GM12878 (cell line): ENCODE results near the gene CCL2. TPM values are rescaled to one million over a fixed set of nuclear protein-coding genes. Genes with fewer than 3 reads are reported as not detected.

Experiments
- ATAC-seq: fragments of 200-7000 bp; cut with Tn5 transposase; 3 replicates; pipeline ENCODE4 v1.9.1; 2020; ENCODE audit warnings: mild to moderate bottlenecking, moderate library complexity
- BruUV-seq: library from RNA; stranded (reverse); fragments of 400-500 nt; replicated peaks from 2 replicates; lab custom pipeline; 2021; lab: Mats Ljungman, UMichigan
- CTCF ChIA-PET: fragments of 300-600 bp; sonication (Branson Sonifier 250); formaldehyde crosslinking; extraction: SDS; loops from one replicate; lab custom pipeline; 2021; ENCODE audit warnings: inconsistent platforms; lab: Yijun Ruan, JAX
- POLR2A ChIA-PET: fragments of 350-600 bp; formaldehyde crosslinking; extraction: SDS; loops from one replicate; lab custom pipeline; 2021; ENCODE audit warnings: inconsistent platforms; lab: Charles Lee
- RAD21 ChIA-PET: fragments of 300-600 bp; sonication (Branson Sonifier 250); formaldehyde crosslinking; loops from one replicate; lab custom pipeline; 2023; ENCODE audit warnings: antibody characterized with exemption; ENCODE audit not compliant: unreplicated experiment; lab: Charles Lee
- SMC1A ChIA-PET: fragments of 300-600 bp; sonication (Branson Sonifier 250); formaldehyde crosslinking; loops from one replicate; lab custom pipeline; 2023; ENCODE audit not compliant: unreplicated experiment, uncharacterized antibody; lab: Charles Lee
- DNase-seq: peaks from one replicate; pipeline ENCODE4 v3.0.0-alpha.2; 2011; ENCODE audit warnings: low read depth, low spot score
- FAIRE-seq: peaks from 3 replicates; lab custom pipeline; 2011; peaks lifted over from hg19 to GRCh38; lab: Jason Lieb, UNC
- H2AFZ ChIP-seq: 2 replicates; pipeline ENCODE4 v1.6.0; 2011; ENCODE audit warnings: low read depth, low read length, control low read depth; ENCODE audit not compliant: control insufficient read depth
- H3K27ac ChIP-seq: 2 replicates; pipeline ENCODE4 v1.5.1; 2011; ENCODE audit warnings: control low read depth; ENCODE audit not compliant: control insufficient read depth, insufficient read depth
- H3K27me3 ChIP-seq, 2 experiments: replicated peaks in 1 of 2; 2 replicates each; pipeline versions ENCODE4 v1.6.0 to v1.6.1; 2011; ENCODE audit warnings: low read length in 1 of 2; ENCODE audit not compliant: control insufficient read depth in 2 of 2, insufficient read depth in 2 of 2
- H3K36me3 ChIP-seq, 2 experiments: 2 replicates each; pipeline ENCODE4 v1.5.1; 2011; ENCODE audit warnings: low read length in 1 of 2; ENCODE audit not compliant: control insufficient read depth in 2 of 2, insufficient read depth in 2 of 2
- H3K4me1 ChIP-seq: 2 replicates; pipeline ENCODE4 v1.6.1; 2011; ENCODE audit warnings: mild to moderate bottlenecking, low read length, moderate library complexity, mixed read lengths; ENCODE audit not compliant: control insufficient read depth, insufficient read depth
- H3K4me2 ChIP-seq: 2 replicates; pipeline ENCODE4 v1.6.0; 2011; ENCODE audit warnings: control low read depth; ENCODE audit not compliant: control insufficient read depth, insufficient read depth
- H3K4me3 ChIP-seq: fragments of 200-600 bp; sonication (generic); 2 replicates; pipeline ENCODE4 v1.5.1; 2016
- H3K79me2 ChIP-seq: 2 replicates; pipeline ENCODE4 v1.6.0; 2011; ENCODE audit warnings: low read length; ENCODE audit not compliant: control insufficient read depth, insufficient read depth
- H3K9ac ChIP-seq: 2 replicates; pipeline ENCODE4 v1.8.0; 2011; ENCODE audit warnings: low read length, control low read depth, mixed read lengths; ENCODE audit not compliant: control insufficient read depth, insufficient read depth
- H3K9me3 ChIP-seq: replicated peaks from 3 replicates; pipeline ENCODE4 v1.5.1; 2011; ENCODE audit warnings: mild to moderate bottlenecking, low read length; ENCODE audit not compliant: control insufficient read depth, insufficient read depth
- H4K20me1 ChIP-seq: 2 replicates; pipeline ENCODE4 v1.6.0; 2011; ENCODE audit not compliant: control insufficient read depth, insufficient read depth
- CBX5 ChIP-seq: sonication (generic); IDR thresholded peaks from 2 replicates; pipeline ENCODE4 v1.6.1; 2016; ENCODE audit warnings: low read depth, moderate library complexity, mild to moderate bottlenecking, inconsistent platforms
- E4F1 ChIP-seq: fragments of 450-650 bp; IDR thresholded peaks from 2 replicates; pipeline ENCODE4 v1.6.1; 2018; ENCODE audit warnings: borderline replicate concordance, mild to moderate bottlenecking; ENCODE audit not compliant: partially characterized antibody
- FOXM1 ChIP-seq: IDR thresholded peaks from 2 replicates; pipeline ENCODE4 v1.6.1; 2012; ENCODE audit warnings: low read depth, mild to moderate bottlenecking, inconsistent platforms, low read length, moderate library complexity
- HCFC1 ChIP-seq: fragments of 150-350 bp; IDR thresholded peaks from 2 replicates; pipeline ENCODE4 v1.6.1; 2014; ENCODE audit warnings: low read length
- HDAC2 ChIP-seq: fragments of 200-600 bp; sonication (generic); IDR thresholded peaks from 2 replicates; pipeline ENCODE4 v1.6.1; 2017
- IKZF2 ChIP-seq, 2 experiments: fragments of 450-650 bp; IDR thresholded peaks; 2 replicates each; pipeline ENCODE4 v1.6.1; 2017; ENCODE audit warnings: mild to moderate bottlenecking in 2 of 2, moderate library complexity in 2 of 2
- KDM1A ChIP-seq: fragments of 200-600 bp; sonication (generic); IDR thresholded peaks from 2 replicates; pipeline ENCODE4 v1.6.1; 2016; ENCODE audit warnings: borderline replicate concordance
- MLLT1 ChIP-seq: fragments of 450-650 bp; IDR thresholded peaks from 2 replicates; pipeline ENCODE4 v1.6.1; 2016; ENCODE audit warnings: mild to moderate bottlenecking
- MYB ChIP-seq: fragments of 150-350 bp; IDR thresholded peaks from 2 replicates; pipeline ENCODE4 v1.6.1; 2014; ENCODE audit warnings: mild to moderate bottlenecking, low read depth, low read length, borderline replicate concordance
- POLR2AphosphoS2 ChIP-seq: IDR thresholded peaks from 2 replicates; pipeline ENCODE4 v1.6.1; 2011; ENCODE audit warnings: low read depth, mild to moderate bottlenecking, low read length, improper control_type of control experiment, moderate library complexity
- SIN3A ChIP-seq: IDR thresholded peaks from 2 replicates; pipeline ENCODE4 v1.6.1; 2012; ENCODE audit warnings: low read depth, low read length, improper control_type of control experiment
- SMAD1 ChIP-seq: fragments of 450-650 bp; IDR thresholded peaks from 2 replicates; pipeline ENCODE4 v1.6.1; 2018; ENCODE audit warnings: mild to moderate bottlenecking, low read depth; ENCODE audit not compliant: partially characterized antibody
- SREBF1 ChIP-seq: IDR thresholded peaks from 2 replicates; pipeline ENCODE4 v1.6.1; 2012; ENCODE audit warnings: mild to moderate bottlenecking, low read length
- STAT3 ChIP-seq: IDR thresholded peaks from 2 replicates; pipeline ENCODE4 v1.6.1; 2011; ENCODE audit warnings: low read depth, low read length, improper control_type of control experiment
- YBX1 ChIP-seq: fragments of 450-650 bp; IDR thresholded peaks from 2 replicates; pipeline ENCODE4 v1.6.1; 2016; ENCODE audit warnings: antibody characterized with exemption
- ZBED1 ChIP-seq: IDR thresholded peaks from 2 replicates; pipeline ENCODE4 v1.6.1; 2016; ENCODE audit warnings: borderline replicate concordance
- WGBS: methylation state at CpG from one replicate; pipeline ENCODE4 v1.1.6; 2016; ENCODE audit warnings: low lambda C conversion rate; ENCODE audit not compliant: insufficient replicate concordance, insufficient coverage; ENCODE audit errors: missing lambda C conversion rate; 5-methylcytosine and 5-hydroxymethylcytosine counted together
- in situ Hi-C: fragments of 300-500 bp; cut with MboI; formaldehyde crosslinking; loops from 9 replicates; pipeline ENCODE4 v1.14.3; 2018; ENCODE audit warnings: mixed read lengths
- intact Hi-C: fragments of 100-400 bp; cut with micrococcal nuclease; formaldehyde crosslinking; loops from one replicate; pipeline ENCODE4 v1.14.2; 2022; ENCODE audit not compliant: unreplicated experiment
- polyA plus RNA-seq, 11 experiments: library from polyadenylated mRNA; depleted of rRNA in 4 of 11; unstranded in 6 of 11; stranded (reverse) in 5 of 11; fragments of >200 nt; fragmentation: Nextera tagmentation in 4 of 11; fragmentation: Illumina TruSeq in 1 of 11; extraction: Ambion mirVana in 4 of 11; extraction: Trizol in 1 of 11; gene quantifications; 1 replicate in 1 of 11; 2 replicates in 10 of 11; pipeline versions ENCODE4 v1.2.1 to v1.2.3, GENCODE V29; 2011 to 2016; ENCODE audit warnings: inconsistent platforms in 2 of 11, missing spikeins in 2 of 11, low read depth in 1 of 11
- total RNA-seq, 4 experiments: library from RNA; depleted of rRNA in 3 of 4; stranded (reverse); fragments of >200 nt in 3 of 4; fragmentation: Illumina TruSeq in 1 of 4; extraction: Trizol in 1 of 4; gene quantifications; 2 replicates each; pipeline versions ENCODE4 v1.2.1 to v1.2.3, GENCODE V29; 2013 to 2021

Gene CCL2
- total and polyA plus RNA-seq, 10 of the 15 experiments (the other 5 are each of a cell fraction or from before 2014, with no cell fraction given), result 0.16 to 0.18 TPM; not detected in 8

- TF ChIP-seq IKZF2 (IDR thresholded peaks at IDR 0.05), result no peak
- TF ChIP-seq MLLT1, result no peak
- TF ChIP-seq FOXM1, result no peak
- TF ChIP-seq STAT3, result no peak
- TF ChIP-seq HCFC1, result no peak
- no peak for TF ChIP-seq E4F1
- no peak for TF ChIP-seq SIN3A
- TF ChIP-seq KDM1A, result no peak
- no peak for TF ChIP-seq ZBED1
- TF ChIP-seq POLR2AphosphoS2, result no peak
- no peak for TF ChIP-seq MYB
- TF ChIP-seq CBX5, result no peak
- no peak for TF ChIP-seq SMAD1
- TF ChIP-seq SREBF1, result no peak
- no peak for TF ChIP-seq YBX1
- TF ChIP-seq HDAC2, result no peak
- SMC1A ChIA-PET, result no interaction called here
- Histone ChIP-seq H3K27ac (no peak overlapping the region), H3K36me3 (no peaks in the 10 kb centered on the region), H3K4me1 (peaks cover 16% of the 10 kb centered on the region), H3K27me3 (peaks cover 1 to 17% of the 10 kb centered on the region in 2 experiments), H3K4me3 (no peak overlapping the region), H3K79me2 (no peaks in the 10 kb centered on the region), H3K4me2 (no peak overlapping the region), H4K20me1 (no peaks in the 10 kb centered on the region; the same call in 1 of the 2 replicates), H2AFZ (no peak overlapping the region), H3K9me3 (no peaks in the 10 kb centered on the region), H3K9ac (no peak overlapping the region)
- POLR2A ChIA-PET, result no interaction called here
- RAD21 ChIA-PET, result no interaction called here
- 1% methylated on average over 5 of the region's 5 CpGs for WGBS
- ATAC-seq (no peak), DNase-seq (no peak), FAIRE-seq (no peak)
- in situ Hi-C loops, result no loop called here
- CTCF ChIA-PET, result interaction anchor here (1.1 to 1.6 kb wide), 2 partner anchors 55 to 107 kb away, joined by 3 to 4 read pairs; no protein-coding TSS in a partner anchor
- BruUV-seq, result no TSS peak
- intact Hi-C loops, result no loop called here
These were observed 272 bp downstream of the CCL2 start for GRCh38 chr17:34255381-34255732.
